Smooth muscle cell (in vitro differentiated cells): Measurements from ENCODE around the gene ERGIC1. TPM values are rescaled to one million over a fixed set of nuclear protein-coding genes. Genes with fewer than 3 reads are reported as not detected.
"Not testable (repeated sequence)": the region's sequence is repeated elsewhere in the genome, so short reads cannot be mapped to it uniquely, and the experiment has no call there.

Source experiments
- DNase-seq: peaks from one replicate; lab custom pipeline; 2025; ENCODE audit not compliant: unreplicated experiment; lab: John Stamatoyannopoulos, UW
- H2AFZ ChIP-seq: fragments of 200-600 bp; sonication (generic); 2 replicates; pipeline ENCODE4 v1.6.0; 2016; ENCODE audit warnings: antibody characterized with exemption, low read depth, mild to moderate bottlenecking
- H3F3A ChIP-seq: fragments of 200-600 bp; sonication (generic); 2 replicates; pipeline ENCODE4 v1.6.0; 2017; ENCODE audit warnings: antibody characterized with exemption, low read depth
- H3K27ac ChIP-seq: fragments of 200-600 bp; sonication (generic); 2 replicates; pipeline ENCODE4 v1.5.1; 2016; ENCODE audit warnings: low read depth, mild to moderate bottlenecking
- H3K27me3 ChIP-seq: fragments of 200-600 bp; sonication (generic); 2 replicates; pipeline ENCODE4 v1.6.1; 2016; ENCODE audit warnings: low read depth, mild to moderate bottlenecking
- H3K36me3 ChIP-seq: fragments of 200-600 bp; sonication (generic); 2 replicates; pipeline ENCODE4 v1.5.1; 2016; ENCODE audit warnings: low read depth
- H3K4me1 ChIP-seq: fragments of 200-600 bp; sonication (generic); 2 replicates; pipeline ENCODE4 v1.5.1; 2016; ENCODE audit warnings: low read depth
- H3K4me2 ChIP-seq: fragments of 200-600 bp; sonication (generic); 2 replicates; pipeline ENCODE4 v1.6.0; 2016; ENCODE audit warnings: mild to moderate bottlenecking
- H3K4me3 ChIP-seq: fragments of 200-600 bp; sonication (generic); 2 replicates; pipeline ENCODE4 v1.5.1; 2016; ENCODE audit warnings: mild to moderate bottlenecking
- H3K79me2 ChIP-seq: fragments of 200-600 bp; sonication (generic); 2 replicates; pipeline ENCODE4 v1.6.0; 2016; ENCODE audit warnings: low read depth, mild to moderate bottlenecking
- H3K9ac ChIP-seq: fragments of 200-600 bp; sonication (generic); 2 replicates; pipeline ENCODE4 v1.6.0; 2016; ENCODE audit warnings: low read depth
- H3K9me3 ChIP-seq: fragments of 200-600 bp; sonication (generic); replicated peaks from 2 replicates; pipeline ENCODE4 v1.5.1; 2016; ENCODE audit warnings: low read depth
- H4K20me1 ChIP-seq: fragments of 200-600 bp; sonication (generic); 2 replicates; pipeline ENCODE4 v1.6.0; 2016; ENCODE audit warnings: low read depth
- WGBS: methylation state at CpG from one replicate; pipeline ENCODE4 v1.1.7; 2016; ENCODE audit warnings: low lambda C conversion rate; 5-methylcytosine and 5-hydroxymethylcytosine counted together
- polyA plus RNA-seq: library from polyadenylated mRNA; unstranded; fragments of >200 nt; fragmentation: Nextera tagmentation; extraction: Ambion mirVana; gene quantifications from 2 replicates; pipeline ENCODE4 v1.2.1, GENCODE V29; 2016
- total RNA-seq: library from RNA; depleted of rRNA; stranded (reverse); fragments of >200 nt; gene quantifications from 2 replicates; pipeline ENCODE4 v1.2.3, GENCODE V29; 2014
- TF ChIP-seq, protein P1 (sequence below): fragments of 200-600 bp; sonication (generic); IDR thresholded peaks from 2 replicates; pipeline ENCODE4 v1.5.1; 2017; ENCODE audit warnings: borderline replicate concordance, mild to moderate bottlenecking, antibody characterized with exemption; ENCODE audit not compliant: insufficient read depth, poor library complexity, severe bottlenecking

Gene ERGIC1
- total RNA-seq (135 and 140 TPM in 2 replicates), polyA plus RNA-seq (33.2 and 38.2 TPM in 2 replicates)

GRCh38 chr5:172833686-172834414 lies at the start of gene ERGIC1:
Gene ERGIC1, plus strand, starts transcription at chr5:172834251. Its CDS starts 163 bp downstream, at chr5:172834414.
- Histone ChIP-seq H3F3A (peaks cover 14% of the 10 kb centered on the region), H3K4me1 (peaks cover 14% of the 10 kb centered on the region), H3K27me3 (no peaks in the 10 kb centered on the region), H3K27ac (peak within 1 kb of the TSS; percentile 88), H3K36me3 (no peaks in the 10 kb centered on the region), H3K79me2 (peaks cover 45% of the 10 kb centered on the region), H2AFZ (peak within 1 kb of the TSS; percentile 25), H3K4me2 (peak within 1 kb of the TSS; percentile 99), H3K9ac (peak within 1 kb of the TSS; percentile 72), H3K9me3 (no peaks in the 10 kb centered on the region), H4K20me1 (peaks cover 15% of the 10 kb centered on the region), H3K4me3 (peak within 1 kb of the TSS; percentile 91)
- WGBS: under 1% methylated on average over 49 of the region's 53 CpGs
- TF ChIP-seq, protein P1, sequence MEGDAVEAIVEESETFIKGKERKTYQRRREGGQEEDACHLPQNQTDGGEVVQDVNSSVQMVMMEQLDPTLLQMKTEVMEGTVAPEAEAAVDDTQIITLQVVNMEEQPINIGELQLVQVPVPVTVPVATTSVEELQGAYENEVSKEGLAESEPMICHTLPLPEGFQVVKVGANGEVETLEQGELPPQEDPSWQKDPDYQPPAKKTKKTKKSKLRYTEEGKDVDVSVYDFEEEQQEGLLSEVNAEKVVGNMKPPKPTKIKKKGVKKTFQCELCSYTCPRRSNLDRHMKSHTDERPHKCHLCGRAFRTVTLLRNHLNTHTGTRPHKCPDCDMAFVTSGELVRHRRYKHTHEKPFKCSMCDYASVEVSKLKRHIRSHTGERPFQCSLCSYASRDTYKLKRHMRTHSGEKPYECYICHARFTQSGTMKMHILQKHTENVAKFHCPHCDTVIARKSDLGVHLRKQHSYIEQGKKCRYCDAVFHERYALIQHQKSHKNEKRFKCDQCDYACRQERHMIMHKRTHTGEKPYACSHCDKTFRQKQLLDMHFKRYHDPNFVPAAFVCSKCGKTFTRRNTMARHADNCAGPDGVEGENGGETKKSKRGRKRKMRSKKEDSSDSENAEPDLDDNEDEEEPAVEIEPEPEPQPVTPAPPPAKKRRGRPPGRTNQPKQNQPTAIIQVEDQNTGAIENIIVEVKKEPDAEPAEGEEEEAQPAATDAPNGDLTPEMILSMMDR: no peak
- DNase-seq: peak; percentile 22

DNA sequence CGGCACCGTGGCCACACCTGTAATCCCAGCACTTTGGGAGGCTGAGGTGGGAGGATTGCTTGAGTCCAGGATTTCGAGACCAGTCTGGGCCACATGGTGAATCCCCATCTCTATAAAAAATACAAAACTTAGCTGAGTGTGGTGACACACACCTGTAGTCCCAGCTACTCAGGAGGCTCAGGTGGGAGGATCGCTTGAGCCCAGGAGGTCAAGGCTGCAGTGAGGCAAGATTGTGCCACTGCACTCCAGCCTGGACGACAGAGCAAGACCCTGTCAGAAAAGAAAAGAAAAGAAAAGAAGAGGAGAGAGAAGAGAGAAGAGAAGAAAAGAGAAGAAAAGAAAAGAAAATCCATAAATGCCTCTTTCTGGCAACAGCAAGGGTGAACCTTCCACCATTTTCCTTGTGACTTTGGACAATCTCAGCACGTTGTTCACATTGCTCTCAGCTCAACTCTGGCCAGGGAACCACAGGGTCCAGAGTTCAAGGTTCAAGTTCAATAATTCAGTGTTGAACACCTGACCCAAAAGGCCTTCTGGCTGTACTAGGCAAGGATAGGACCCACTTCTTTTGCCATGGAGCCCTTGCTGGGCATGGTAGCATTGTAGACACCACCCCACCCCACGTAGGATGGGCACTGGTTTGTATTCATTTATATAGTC lies 48.5 kb upstream of the ERGIC1 start:
- Histone ChIP-seq H3K36me3 (no peaks in the 10 kb centered on the region), H3K27ac (no peak overlapping the region), H3K9me3 (no peaks in the 10 kb centered on the region), H3K4me1 (peaks cover 7% of the 10 kb centered on the region), H2AFZ (no peak overlapping the region), H3K9ac (no peak overlapping the region), H4K20me1 (no peaks in the 10 kb centered on the region), H3F3A (peaks cover 2% of the 10 kb centered on the region), H3K27me3 (no peaks in the 10 kb centered on the region), H3K79me2 (no peaks in the 10 kb centered on the region), H3K4me2 (no peak overlapping the region), H3K4me3 (no peak overlapping the region)
- 85% methylated on average over 7 of the region's 7 CpGs for WGBS
- TF ChIP-seq, protein P1: no peak
- DNase-seq: no peak

GRCh38 chr5:172786736-172787462 lies 47.2 kb upstream of the ERGIC1 start:
- Histone ChIP-seq H3K9ac (no peak overlapping the region), H3K27me3 (no peaks in the 10 kb centered on the region)
- WGBS: 91% methylated on average over 9 of the region's 9 CpGs

GRCh38 chr5:172787538-172787937 lies 46.5 kb upstream of the ERGIC1 start:
- not testable (repeated sequence) for H3K27me3 ChIP-seq, H2AFZ ChIP-seq, H3K9me3 ChIP-seq, H3K27ac ChIP-seq, H3K4me2 ChIP-seq, DNase-seq, H3K79me2 ChIP-seq, H3K4me1 ChIP-seq, H3K36me3 ChIP-seq, H3K4me3 ChIP-seq, H4K20me1 ChIP-seq, H3F3A ChIP-seq, H3K9ac ChIP-seq
- 78% methylated on average over 3 of the region's 3 CpGs for WGBS

More at GRCh38 chr5:172786736-172787462, 47.2 kb upstream of the ERGIC1 start:
- no peak for DNase-seq
- H3K36me3 ChIP-seq: no peaks in the 10 kb centered on the region
- H4K20me1 ChIP-seq: no peaks in the 10 kb centered on the region
- no peaks in the 10 kb centered on the region for H3K79me2 ChIP-seq
- peaks cover 7% of the 10 kb centered on the region for H3K4me1 ChIP-seq
- TF ChIP-seq, protein P1: no peak
- no peak overlapping the region for H2AFZ ChIP-seq
- no peak overlapping the region for H3K4me3 ChIP-seq
- H3K27ac ChIP-seq: no peak overlapping the region
- peaks cover 2% of the 10 kb centered on the region for H3F3A ChIP-seq
- no peaks in the 10 kb centered on the region for H3K9me3 ChIP-seq
- no peak overlapping the region for H3K4me2 ChIP-seq
